Ramos (cell line): ENCODE measurements around the gene PRL.

Experiments
- in situ Hi-C: fragments of 300-500 bp; cut with MboI; formaldehyde crosslinking; loops from one replicate; pipeline ENCODE4 v1.14.3; 2022; ENCODE audit warnings: low sequenced_read_pairs; ENCODE audit not compliant: unreplicated experiment

PRL gene

DNA sequence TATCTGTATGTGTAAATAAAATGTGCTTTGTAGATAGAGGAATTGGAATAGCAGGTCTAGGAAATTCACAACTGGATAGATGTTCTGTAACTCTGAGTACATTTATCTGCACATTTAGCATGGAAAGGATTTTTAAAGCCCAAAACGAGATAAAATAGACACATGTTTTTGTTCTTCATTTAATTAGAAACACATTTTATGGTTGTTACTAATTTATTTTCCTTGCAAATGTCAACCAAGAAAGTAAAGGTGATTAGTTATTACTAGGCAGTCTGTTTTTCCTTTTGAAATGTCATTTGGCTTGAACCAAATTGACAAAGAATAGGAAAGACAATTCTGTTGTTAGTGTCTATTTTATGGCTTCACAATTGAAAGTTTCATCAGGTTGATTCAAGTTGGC, 769 bp downstream of the PRL start:
- in situ Hi-C loops: no loop called here

DNA sequence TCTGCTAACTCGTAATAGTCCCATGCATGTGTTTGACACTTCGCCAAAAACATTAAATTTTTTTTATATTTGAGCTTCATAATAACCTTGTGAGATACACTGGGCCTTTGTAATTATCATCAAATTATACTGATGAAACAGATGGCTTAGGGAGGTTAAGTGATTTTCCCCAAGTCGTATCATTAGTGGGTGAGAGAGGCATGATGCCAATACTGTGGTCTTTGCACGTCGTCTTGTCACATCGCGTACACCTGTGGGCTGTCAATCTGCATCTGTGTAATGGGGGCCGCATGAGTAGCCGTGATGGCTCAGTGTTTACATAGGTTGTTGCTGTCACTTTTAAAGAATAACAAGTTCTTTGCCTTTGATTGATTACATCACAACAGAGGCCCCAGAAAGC, 1.7 kb downstream of the PRL start:
- in situ Hi-C loops: no loop called here

DNA sequence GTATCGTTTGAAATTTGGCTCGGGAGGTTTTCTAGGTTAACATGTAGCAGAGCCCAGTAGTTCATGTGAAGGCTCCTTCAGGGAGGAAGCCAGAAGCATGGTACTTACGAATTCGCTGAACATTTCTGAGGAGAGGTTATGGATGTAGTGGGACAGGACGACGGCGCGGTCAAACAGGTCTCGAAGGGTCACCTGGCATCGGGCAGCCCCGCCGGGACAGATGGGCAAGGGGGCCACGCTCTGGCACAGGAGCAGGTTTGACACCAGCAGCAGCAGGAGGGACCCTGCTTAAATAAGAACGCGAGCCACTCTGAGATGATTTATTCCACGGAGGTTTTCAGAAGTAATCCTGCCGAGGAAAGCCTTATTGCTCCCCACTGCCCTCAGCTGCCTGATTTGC, 2.5 kb downstream of the PRL start:
- in situ Hi-C loops: no loop called here

DNA sequence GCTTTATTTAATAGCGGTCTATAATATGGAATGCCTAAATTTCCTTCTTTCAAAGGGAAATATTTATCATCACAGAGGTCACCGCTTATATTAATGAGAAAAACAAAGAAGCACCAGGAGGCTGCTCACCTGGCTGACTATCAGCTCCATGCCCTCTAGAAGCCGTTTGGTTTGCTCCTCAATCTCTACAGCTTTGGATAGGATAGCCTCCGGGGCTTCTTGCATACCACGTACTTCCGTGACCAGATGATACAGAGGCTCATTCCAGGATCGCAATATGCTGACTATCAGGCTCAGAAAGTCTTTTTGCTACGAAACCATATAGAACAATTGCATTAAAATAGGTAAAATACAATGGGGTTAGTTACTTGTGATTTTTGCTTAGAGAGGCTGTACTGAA, 6.8 kb downstream of the PRL start:
- in situ Hi-C loops: no loop called here

DNA sequence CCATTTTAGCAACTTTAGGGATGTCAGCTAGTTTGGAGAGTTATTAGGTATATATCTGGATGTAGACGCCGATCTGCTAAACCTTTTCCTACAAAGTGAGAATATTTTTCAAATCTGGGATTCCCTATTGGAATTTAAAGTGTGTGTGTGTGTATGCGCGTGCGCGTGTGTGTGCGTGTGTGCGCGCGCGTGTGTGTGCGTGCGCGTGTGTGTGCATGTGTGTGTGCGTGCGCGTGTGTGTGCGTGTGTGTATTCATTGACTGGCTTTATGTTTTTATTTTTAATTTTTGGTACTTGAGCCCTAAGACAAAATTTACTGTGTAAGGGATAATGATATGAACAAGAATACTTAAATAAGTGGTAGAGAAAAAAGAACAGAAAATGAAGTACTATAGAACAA, 8.1 kb downstream of the PRL start:
- in situ Hi-C loops: no loop called here

DNA sequence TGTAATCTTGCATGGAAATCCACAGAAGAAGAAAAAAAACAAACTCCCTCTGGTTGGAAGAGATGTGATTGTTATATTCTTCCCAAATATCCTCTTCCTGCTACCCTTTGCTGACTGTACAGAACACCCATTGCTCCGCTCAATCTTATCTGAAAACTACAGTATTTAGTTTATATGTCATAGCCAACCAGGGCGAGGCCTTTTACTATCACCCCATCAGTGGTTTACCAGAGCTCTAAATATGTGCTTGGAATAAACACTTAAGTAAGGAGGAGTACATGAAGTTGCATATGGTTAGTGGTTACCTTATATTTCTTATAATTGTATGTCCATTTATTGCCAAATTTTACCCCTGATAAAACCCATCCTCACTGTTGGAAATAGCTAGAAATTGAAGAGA, 12.2 kb downstream of the PRL start:
- in situ Hi-C loops: no loop called here

DNA sequence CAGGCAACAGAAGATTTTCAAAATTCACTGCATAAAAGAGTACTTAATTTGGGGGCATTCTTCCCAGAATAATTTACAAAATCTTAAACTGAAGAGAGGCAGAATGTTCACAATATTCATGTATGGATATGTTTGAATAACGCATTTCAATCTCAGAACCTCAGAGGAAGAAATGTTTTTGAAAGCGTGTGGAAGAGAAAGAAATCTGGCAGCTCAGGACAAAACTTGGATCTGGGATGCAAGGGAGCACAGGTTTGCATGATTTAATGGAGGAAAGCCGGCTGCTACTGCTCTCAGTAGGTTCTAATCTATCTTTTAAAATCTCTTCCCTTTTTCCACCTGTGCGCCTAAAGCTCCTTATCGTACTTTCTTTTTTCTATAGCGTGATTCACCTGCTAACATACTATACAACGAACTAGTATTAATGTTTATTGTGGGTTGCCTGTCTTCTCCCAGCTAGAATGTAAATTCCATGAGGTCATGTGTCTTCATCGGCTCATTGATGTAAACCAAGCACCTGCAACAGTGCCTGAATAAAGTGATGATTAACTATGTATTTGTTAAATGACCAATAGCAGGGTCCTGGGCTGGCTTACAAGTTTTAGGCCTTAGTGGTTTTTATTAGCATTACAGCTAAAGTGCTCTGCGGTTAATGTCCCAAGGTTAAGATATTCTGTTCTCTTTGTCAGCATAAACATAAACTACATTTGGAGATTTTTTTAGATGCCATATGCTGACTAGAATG, 15.3 kb downstream of the PRL start:
- in situ Hi-C loops: no loop called here

DNA sequence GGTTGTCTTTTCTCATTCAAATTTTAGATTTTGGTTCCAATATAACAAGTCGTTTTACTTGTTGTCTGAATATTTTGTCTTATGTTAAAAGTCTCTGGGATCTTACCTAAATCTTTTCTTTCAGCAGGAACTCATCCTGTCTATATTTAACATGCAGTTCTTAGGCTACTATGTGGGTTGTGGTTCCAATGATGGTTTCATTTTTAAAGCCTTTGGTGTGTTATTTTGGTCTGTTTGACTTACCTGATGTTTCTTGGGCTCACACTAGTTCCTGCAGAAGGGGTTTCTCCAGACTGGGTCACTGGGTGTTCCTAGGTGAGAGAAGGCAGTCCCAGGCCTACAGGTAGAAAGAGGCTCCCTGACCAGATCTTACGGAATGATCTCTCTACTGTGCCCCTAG, 17.4 kb downstream of the PRL start:
- in situ Hi-C loops: no loop called here

DNA sequence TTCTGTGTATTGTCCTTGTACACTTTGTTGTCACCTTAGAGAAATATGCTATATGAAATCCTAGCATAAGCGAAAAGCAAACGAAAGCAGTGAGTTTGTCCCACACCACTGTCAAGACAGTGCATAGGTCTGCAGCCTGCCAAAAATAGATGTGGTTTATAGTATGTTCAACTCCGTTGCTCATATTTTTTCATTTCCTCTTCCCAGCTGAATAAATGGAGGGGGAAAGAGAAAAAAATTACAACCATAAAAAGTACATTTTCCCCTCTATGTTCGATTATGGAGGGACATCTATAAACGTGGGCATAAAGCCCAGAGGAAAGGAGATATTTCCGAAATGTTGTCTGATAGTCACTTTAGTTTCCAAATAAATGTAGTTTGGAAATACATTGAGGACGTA, 25.8 kb downstream of the PRL start:
- in situ Hi-C loops: no loop called here

DNA sequence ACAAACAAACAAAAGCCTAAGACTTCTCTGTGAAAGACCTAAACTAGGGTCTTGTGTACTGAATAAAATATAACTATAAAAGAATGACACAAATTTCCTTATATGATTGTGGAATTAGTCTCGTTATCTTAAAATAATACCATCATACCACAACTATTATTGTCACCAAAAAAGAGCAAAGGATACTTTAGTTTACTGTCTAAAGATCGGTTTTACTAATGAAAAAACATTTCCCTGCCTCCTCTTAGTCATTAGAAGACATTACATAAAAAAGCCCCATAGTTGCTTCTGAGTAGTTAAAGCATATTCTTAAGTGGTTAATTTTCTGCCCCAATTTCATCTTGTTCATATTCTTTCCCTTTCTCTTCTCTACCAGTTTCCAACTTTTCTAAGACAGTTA, 33.1 kb downstream of the PRL start:
- in situ Hi-C loops: no loop called here

DNA sequence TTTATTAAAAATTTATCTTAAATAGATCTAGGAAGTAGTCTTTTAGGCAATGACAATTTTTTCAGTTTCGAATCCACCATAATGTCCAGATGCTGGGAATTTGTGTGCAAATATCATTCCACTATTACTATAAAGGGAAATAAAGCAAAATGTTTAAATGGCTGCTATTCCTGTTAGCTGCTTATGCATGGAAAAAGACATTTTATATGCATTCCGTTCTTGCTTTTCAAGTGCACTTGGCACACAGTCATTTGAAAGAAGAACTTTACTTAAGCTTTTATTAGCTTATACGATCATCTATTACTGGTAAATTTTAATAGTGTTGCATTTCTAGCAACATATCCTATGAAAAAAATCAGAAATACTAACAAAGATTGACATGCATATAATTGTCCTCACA, 42.0 kb downstream of the PRL start:
- in situ Hi-C loops: no loop called here

DNA sequence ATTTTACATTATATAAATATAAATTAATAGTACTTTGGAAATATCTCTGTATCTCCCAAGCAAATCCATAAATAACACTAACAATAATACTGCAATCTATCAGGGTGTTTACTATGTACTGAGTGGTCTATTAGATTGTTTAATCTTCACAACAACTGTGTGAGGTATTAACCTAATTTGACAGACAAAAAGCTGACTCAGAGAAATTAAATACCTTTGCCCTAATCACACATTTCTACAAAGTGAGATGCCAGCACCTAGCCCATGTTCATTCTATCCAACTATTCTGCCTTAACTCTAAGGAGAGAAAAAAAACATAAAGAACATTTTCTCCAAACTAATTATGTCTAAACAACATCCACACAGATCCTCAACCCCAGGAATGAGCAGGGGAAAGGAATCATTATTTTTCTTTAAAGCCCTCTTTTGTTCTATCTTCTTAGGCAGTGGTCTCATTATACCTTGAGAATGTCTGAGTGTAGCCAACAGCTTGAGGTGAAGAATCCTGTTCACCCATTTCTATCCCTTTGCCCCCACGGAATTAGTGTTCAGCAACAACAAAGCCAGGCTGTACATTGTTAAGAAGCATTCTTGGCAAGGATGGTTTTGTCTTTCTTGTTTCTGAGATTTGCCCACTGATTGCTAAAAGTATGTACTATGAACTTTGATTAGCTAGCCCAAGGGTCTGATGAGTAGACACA, 42.7 kb downstream of the PRL start:
- in situ Hi-C loops: no loop called here

DNA sequence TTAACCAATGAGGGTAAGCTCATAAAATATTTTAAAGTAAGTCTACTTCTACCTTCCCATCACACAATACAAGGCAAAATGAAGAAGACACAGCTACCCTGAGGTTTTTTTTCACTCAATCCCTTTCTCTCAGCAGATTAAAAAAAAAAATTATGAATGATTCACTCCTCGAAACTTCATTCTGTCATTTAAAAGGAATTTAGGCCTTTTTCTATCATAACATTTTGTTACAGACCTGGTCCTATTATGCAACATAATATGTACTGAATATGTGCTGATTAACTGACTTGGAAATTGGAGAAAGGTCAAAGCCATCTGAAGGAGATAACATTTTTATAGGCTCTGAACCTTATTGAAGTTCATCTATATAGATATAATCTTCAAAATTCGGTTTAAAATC, 45.5 kb downstream of the PRL start:
- in situ Hi-C loops: no loop called here

DNA sequence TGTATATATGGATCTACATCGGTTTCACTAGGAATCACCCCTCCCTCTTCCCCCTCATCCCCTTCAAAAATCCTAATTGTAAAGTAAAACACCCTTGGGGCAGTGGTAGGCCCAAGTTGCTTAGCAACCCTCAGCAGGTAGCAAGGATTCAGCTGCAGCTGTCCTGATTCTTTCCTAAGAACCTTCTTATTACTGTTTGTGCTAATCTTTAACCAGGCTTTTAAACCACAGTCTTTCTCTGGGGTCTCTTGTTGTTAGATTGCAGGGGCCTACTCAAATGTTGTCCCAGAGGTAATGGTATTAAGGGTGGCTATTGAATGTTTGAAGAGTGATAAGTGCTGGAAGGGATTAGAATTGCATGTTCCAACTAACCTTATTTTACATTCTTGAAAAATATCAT, 46.4 kb downstream of the PRL start:
- in situ Hi-C loops: no loop called here

DNA sequence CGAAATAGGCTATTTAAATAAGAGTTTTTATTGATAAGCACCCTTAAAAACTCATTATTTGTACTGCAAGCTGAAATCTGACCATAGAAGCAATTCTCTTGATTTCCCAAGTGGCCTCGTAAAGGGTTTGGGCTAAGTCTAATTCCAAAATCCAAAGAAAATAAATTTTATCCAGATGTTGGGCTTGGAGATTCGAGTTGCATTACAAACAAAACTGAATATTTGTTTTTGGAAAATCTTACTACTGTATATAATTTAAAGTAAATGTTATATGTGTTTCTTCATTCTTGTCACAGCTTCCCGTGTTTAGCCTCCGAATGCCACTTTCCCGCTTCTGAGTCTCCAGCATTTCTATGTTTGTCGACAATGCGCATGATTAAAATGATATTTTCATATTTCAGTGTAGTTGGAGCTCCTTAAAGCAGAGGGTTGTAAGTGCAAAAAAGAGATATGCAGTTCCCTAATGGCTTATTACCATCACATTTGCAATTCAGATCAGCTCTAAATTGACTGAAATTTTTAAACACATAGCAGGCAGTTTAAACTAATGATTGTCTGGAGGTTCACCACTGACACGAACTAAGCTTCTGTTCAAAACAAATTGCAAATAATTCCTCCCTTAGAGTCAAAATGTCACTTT, 47.0 kb downstream of the PRL start:
- in situ Hi-C loops: no loop called here

DNA sequence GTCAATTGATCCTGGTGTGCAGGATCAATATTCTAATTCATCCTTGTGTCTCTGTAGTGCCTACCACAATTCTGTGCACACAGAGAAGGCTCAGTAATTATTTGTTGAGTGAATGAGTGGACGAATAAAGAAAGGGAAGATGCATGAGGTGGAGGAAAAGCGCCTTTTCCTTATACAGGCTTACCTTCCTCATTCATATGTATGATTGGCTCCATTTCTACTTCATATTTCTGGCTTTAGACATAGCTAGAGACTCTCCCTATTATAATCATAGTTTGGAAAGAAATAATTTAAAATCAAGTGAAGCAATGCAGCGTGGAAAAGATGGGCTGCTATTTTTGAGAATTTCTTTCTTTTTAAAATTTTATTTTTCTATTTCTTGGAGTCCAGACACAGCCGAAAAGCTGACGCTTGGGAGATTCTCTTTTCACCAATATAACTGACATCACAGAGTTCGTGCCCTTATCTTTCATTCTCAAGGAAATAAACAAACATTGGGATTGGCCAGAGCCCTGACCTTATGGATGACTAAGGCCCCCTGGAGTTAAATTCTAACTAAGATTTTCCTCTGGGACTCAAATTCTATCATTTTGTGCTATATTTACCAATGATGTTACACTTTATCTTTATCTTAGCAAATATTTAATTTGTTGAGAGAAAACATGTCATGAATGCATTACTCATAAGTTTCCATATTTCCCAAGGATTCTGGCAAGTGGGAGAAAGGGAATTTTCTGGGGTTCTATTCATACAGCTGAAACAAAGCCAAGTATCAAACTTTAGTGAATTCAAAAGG, 48.1 kb downstream of the PRL start:
- in situ Hi-C loops: no loop called here

DNA sequence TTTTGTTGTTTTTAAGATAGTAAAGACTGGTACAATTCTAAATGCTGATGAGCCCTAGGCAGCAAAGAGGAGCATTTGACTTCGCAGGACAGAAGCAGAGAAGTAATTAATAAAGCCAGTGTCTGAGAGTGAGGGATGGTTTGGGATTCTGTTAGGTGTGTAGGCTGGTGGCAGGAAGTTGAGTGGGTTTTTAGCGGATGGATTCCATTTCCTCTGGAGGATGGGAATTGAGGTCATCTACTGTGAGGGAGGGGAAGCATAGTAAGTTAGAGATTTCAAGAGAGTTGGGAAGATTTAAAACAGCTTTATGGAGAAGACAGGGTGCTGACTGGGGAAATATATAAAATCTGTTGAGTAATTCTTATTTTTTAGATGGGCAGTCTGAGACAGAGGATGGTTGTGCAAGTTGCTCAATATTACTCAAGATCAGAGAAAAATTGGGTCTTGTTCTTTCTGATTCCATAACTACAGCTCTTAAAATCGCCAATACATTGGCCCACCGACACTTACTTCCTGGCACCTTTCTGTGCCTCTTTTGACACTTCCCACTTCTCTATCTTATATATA, 48.8 kb downstream of the PRL start:
- in situ Hi-C loops: no loop called here

DNA sequence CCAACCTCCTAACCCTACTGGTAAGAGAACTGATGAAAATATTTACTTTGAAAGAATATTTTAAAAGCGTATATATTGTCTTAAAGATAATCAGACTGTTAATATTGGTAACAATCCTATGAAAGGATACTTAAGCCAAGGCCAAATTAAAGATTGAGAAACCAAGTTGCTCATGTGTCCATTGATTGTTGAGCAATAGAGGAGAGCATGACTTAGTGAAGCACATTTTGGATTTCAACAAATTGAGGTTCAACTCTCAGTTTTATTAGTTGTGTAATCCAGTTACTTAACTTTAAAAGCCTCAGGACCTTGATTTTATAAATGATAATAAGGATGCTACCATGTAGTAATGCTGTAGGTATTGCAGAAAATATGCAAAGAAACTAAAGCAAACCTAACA, 56.8 kb downstream of the PRL start:
- in situ Hi-C loops: no loop called here

DNA sequence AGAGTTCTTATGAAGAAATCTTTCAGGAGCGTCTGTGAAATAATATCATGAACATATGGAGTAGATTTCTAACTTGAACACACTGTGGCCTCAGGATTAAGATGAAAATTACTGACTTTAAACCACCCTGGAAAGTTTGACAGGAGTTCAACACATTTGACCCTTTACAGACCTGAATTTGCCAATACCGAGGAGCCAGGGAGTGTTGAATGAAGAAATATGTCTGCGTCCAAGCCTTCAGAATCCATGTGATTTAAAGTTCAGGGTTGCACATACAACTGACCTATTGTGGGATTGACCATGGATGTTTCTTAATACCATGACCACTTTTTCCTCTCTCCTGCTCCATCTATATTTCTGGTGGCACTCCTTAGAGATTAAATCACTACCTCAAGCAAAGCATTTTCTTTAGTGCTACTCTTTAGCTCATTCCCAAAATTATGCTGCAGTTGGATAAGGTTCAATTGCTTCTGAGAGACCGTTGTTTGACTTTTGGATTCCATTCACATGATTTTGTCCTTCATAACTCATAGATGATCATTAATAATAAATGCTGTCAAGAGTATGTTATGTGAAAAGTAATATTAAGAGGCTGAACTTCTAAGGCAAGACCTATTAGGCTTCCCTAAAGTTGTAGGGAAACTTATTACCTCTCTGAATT, 57.4 kb downstream of the PRL start:
- in situ Hi-C loops: no loop called here

DNA sequence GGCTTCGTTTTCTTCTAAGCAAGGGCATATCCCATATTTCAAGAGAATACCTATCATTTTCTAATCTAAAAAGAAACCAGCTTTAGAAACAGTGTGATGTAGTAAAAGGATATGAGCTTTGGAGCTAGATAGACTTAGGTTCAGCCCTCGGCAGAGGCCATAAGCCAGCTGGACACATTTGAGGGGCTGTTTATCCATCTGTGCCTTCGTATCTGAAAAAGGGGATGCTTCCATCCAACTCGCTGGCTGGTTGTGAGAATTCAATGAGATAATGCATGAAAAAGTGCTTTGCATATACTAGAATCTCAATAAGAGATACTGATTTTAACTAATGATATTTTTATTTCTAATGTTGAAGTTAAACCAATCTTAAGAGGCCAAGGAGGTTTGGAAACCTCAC, 58.0 kb downstream of the PRL start:
- in situ Hi-C loops: no loop called here
